Glutamatergic neuron (in vitro differentiated cells): ENCODE results near the gene SLC22A8. TPM values are rescaled to one million over a fixed set of nuclear protein-coding genes. Genes with fewer than 3 reads are reported as not detected.

Experiments
- DNase-seq: peaks from one replicate; pipeline ENCODE4 v3.0.0; 2022
- H3K27ac Mint-ChIP-seq: one replicate; pipeline ENCODE4 v1.8.0; 2020; ENCODE audit warnings: mild to moderate bottlenecking, mixed read lengths, inconsistent platforms; ENCODE audit not compliant: unreplicated experiment
- H3K27me3 Mint-ChIP-seq: one replicate; pipeline ENCODE4 v1.8.0; 2020; ENCODE audit warnings: mild to moderate bottlenecking, moderate library complexity, mixed read lengths, inconsistent platforms; ENCODE audit not compliant: unreplicated experiment
- H3K36me3 Mint-ChIP-seq: one replicate; pipeline ENCODE4 v1.8.0; 2020; ENCODE audit warnings: mild to moderate bottlenecking, mixed read lengths, inconsistent platforms; ENCODE audit not compliant: unreplicated experiment
- H3K4me1 Mint-ChIP-seq: one replicate; pipeline ENCODE4 v1.8.0; 2020; ENCODE audit warnings: mild to moderate bottlenecking, low read depth, mixed read lengths, inconsistent platforms; ENCODE audit not compliant: unreplicated experiment
- H3K4me3 Mint-ChIP-seq: one replicate; pipeline ENCODE4 v1.8.0; 2020; ENCODE audit warnings: mild to moderate bottlenecking, mixed read lengths, inconsistent platforms; ENCODE audit not compliant: unreplicated experiment
- H3K9me3 Mint-ChIP-seq: one replicate; pipeline ENCODE4 v1.8.0; 2020; ENCODE audit warnings: mild to moderate bottlenecking, moderate library complexity, mixed read lengths, inconsistent platforms; ENCODE audit not compliant: unreplicated experiment
- CTCF ChIP-seq: fragments of 200-600 bp; sonication (generic); IDR thresholded peaks from one replicate; pipeline ENCODE4 v1.5.0; 2021; ENCODE audit not compliant: partially characterized antibody, unreplicated experiment
- total RNA-seq: library from RNA; stranded (reverse); fragmentation: NEBNext Ultra II Directional; extraction: Animal tissue kit (Norgen Biotek cat#: 25700); gene quantifications from one replicate; pipeline ENCODE4 v1.2.1, GENCODE V29; 2021; ENCODE audit not compliant: unreplicated experiment

Gene SLC22A8
- total RNA-seq, 1 donor from 2014 or later = not detected

GRCh38 chr11:62988276-62988675 is 27.4 kb downstream of the SLC22A8 start:
- no peak for TF ChIP-seq CTCF
- no peaks in the 10 kb centered on the region for H3K4me1 Mint-ChIP-seq
- DNase-seq = no peak
- peaks cover 9% of the 10 kb centered on the region for H3K36me3 Mint-ChIP-seq
- H3K27ac Mint-ChIP-seq = no peak overlapping the region
- peaks cover 7% of the 10 kb centered on the region for H3K27me3 Mint-ChIP-seq
- no peak overlapping the region for H3K4me3 Mint-ChIP-seq
- H3K9me3 Mint-ChIP-seq = peaks cover 7% of the 10 kb centered on the region

- Mint-ChIP-seq H3K27me3 (peaks cover 2% of the 10 kb centered on the region), H3K4me3 (no peak overlapping the region), H3K36me3 (no peaks in the 10 kb centered on the region), H3K9me3 (peaks cover 2% of the 10 kb centered on the region), H3K4me1 (no peaks in the 10 kb centered on the region), H3K27ac (no peak overlapping the region)
- no peak for DNase-seq
- no peak for TF ChIP-seq CTCF
These were observed 30.4 kb downstream of the SLC22A8 start for GRCh38 chr11:62985041-62985750.

- Mint-ChIP-seq H3K4me1 (no peaks in the 10 kb centered on the region), H3K36me3 (no peaks in the 10 kb centered on the region), H3K27ac (no peak within 1 kb of the TSS), H3K9me3 (peaks cover 2% of the 10 kb centered on the region), H3K4me3 (no peak within 1 kb of the TSS), H3K27me3 (peaks cover 2% of the 10 kb centered on the region)
- TF ChIP-seq CTCF = no peak
- no peak for DNase-seq
These were observed 31.1 kb downstream of the SLC22A8 start, which contains the start of gene SLC22A6 for GRCh38 chr11:62984451-62984991. Gene SLC22A6, minus strand, starts transcription at chr11:62984967. Its CDS starts 277 bp downstream, at chr11:62984690.

- Mint-ChIP-seq H3K4me1 (no peaks in the 10 kb centered on the region), H3K36me3 (no peaks in the 10 kb centered on the region), H3K4me3 (no peak overlapping the region), H3K9me3 (peaks cover 2% of the 10 kb centered on the region), H3K27ac (no peak overlapping the region), H3K27me3 (peaks cover 2% of the 10 kb centered on the region)
- DNase-seq = no peak
- TF ChIP-seq CTCF = no peak
These were observed 32.0 kb downstream of the SLC22A8 start for GRCh38 chr11:62983536-62984199.

GRCh38 chr11:62981743-62982142 is 33.9 kb downstream of the SLC22A8 start:
- DNase-seq = no peak
- Mint-ChIP-seq H3K27ac (no peak overlapping the region), H3K9me3 (peaks cover 2% of the 10 kb centered on the region), H3K4me3 (no peak overlapping the region), H3K27me3 (peaks cover 2% of the 10 kb centered on the region), H3K4me1 (no peaks in the 10 kb centered on the region), H3K36me3 (no peaks in the 10 kb centered on the region)
- TF ChIP-seq CTCF = no peak
